HG03520 (cell line): ENCODE results near the gene ALS2.
"Not testable (repeated sequence)": the region's sequence is repeated elsewhere in the genome, so short reads cannot be mapped to it uniquely, and the experiment has no call there.

Source experiments
- ATAC-seq: cut with Tn5 transposase; IDR thresholded peaks from one replicate; pipeline ENCODE4 v1.9.1; 2021; ENCODE audit warnings: mild to moderate bottlenecking, moderate library complexity; ENCODE audit not compliant: unreplicated experiment

ALS2 gene

GRCh38 chr2:201794294-201794693 lies 13.6 kb upstream of the ALS2 start:
- ATAC-seq = no peak

GRCh38 chr2:201793631-201794030 lies 12.9 kb upstream of the ALS2 start:
- ATAC-seq = no peak

- no peak for ATAC-seq
These were observed 10.3 kb upstream of the ALS2 start for GRCh38 chr2:201790989-201791388.

- no peak for ATAC-seq
These were observed 9.6 kb upstream of the ALS2 start for GRCh38 chr2:201790291-201790690.

GRCh38 chr2:201789395-201789794 lies 8.7 kb upstream of the ALS2 start:
- ATAC-seq = no peak

GRCh38 chr2:201788371-201788770 lies 7.6 kb upstream of the ALS2 start:
- no peak for ATAC-seq

GRCh38 chr2:201786471-201786870 lies 5.7 kb upstream of the ALS2 start:
- no peak for ATAC-seq

GRCh38 chr2:201785135-201785534 lies 4.4 kb upstream of the ALS2 start:
- ATAC-seq = no peak

- no peak for ATAC-seq
These were observed 3.8 kb upstream of the ALS2 start for GRCh38 chr2:201784563-201784962.

- ATAC-seq = no peak
These were observed 871 bp upstream of the ALS2 start for GRCh38 chr2:201781557-201782051.

- ATAC-seq = no peak
These were observed 646 bp downstream of the ALS2 start for GRCh38 chr2:201779901-201780673.

GRCh38 chr2:201777869-201778268 lies 2.9 kb downstream of the ALS2 start:
- no peak for ATAC-seq

- no peak for ATAC-seq
These were observed 3.7 kb downstream of the ALS2 start for GRCh38 chr2:201777043-201777442.

- ATAC-seq = no peak
These were observed 5.4 kb downstream of the ALS2 start for GRCh38 chr2:201775326-201775725.

GRCh38 chr2:201774546-201774945 lies 6.2 kb downstream of the ALS2 start:
- ATAC-seq = no peak

- ATAC-seq = no peak
These were observed 6.7 kb downstream of the ALS2 start for GRCh38 chr2:201773990-201774389.

GRCh38 chr2:201769666-201770373 lies 10.9 kb downstream of the ALS2 start:
- no peak for ATAC-seq

- no peak for ATAC-seq
These were observed 11.8 kb downstream of the ALS2 start for GRCh38 chr2:201768918-201769317.

GRCh38 chr2:201765799-201766198 lies 14.9 kb downstream of the ALS2 start:
- no peak for ATAC-seq

- not testable (repeated sequence) for ATAC-seq
These were observed 16.3 kb downstream of the ALS2 start for GRCh38 chr2:201764469-201764868.

- no peak for ATAC-seq
These were observed 19.6 kb downstream of the ALS2 start for GRCh38 chr2:201761101-201761500.

GRCh38 chr2:201759567-201759966 lies 21.2 kb downstream of the ALS2 start:
- ATAC-seq = no peak
